Stimulated activated CD8-positive, alpha-beta memory T cell treated with anti-CD3 and anti-CD28 coated beads, Interleukin-15, amount 100 ng/mL, for 24 hours (primary cell): ENCODE results near the gene PHF21A.

ENCODE experiments used
- DNase-seq: peaks from one replicate; pipeline ENCODE4 v3.0.0-alpha.2; 2020; ENCODE audit warnings: low read depth

Gene PHF21A

DNA sequence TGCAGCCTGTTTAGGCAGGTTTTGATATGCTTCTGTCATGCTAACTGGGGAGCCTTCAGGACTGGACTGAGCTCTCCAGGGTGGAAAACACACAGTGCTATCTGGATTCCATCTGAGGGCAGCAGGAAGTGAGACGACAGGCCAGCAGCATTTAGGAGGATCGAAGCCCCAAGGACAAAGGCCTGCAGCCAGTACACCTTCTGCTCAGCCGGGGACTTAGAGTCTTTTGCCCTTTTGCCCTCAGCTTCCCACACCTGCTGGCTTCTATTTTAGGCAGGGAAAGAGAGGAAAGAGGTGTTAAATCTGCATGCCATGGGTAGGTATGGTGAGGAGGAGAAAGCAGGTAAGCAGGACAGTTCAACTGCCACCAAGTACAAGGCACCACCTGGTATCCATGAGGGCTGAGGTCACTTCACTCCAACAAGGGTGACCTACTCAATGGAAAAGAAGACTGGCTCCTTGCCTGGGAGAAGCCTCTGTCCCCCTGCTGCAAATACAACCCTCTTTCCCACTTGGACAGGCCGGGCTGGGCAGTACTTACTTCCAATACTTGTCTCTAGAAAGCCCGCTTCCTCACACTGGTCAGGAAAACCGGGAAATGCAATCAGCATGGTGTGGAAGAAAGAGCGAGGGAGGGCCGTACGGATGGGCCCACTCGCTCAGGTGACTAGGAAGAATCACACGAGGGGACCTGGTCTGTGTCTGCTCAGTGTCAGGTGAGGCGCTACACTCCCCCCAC, 186.5 kb downstream of the PHF21A start:
- no peak for DNase-seq

GRCh38 chr11:45933846-45934579, 187.2 kb downstream of the PHF21A start:
- no peak for DNase-seq

- no peak for DNase-seq
These were observed 188.0 kb downstream of the PHF21A start for GRCh38 chr11:45933131-45933831.

GRCh38 chr11:45932217-45932616, 189.0 kb downstream of the PHF21A start:
- DNase-seq: no peak

GRCh38 chr11:45931739-45932138, 189.5 kb downstream of the PHF21A start:
- no peak for DNase-seq

GRCh38 chr11:45930951-45931570, 190.2 kb downstream of the PHF21A start:
- no peak for DNase-seq

GRCh38 chr11:45930031-45930794, 191.0 kb downstream of the PHF21A start:
- no peak for DNase-seq

DNA sequence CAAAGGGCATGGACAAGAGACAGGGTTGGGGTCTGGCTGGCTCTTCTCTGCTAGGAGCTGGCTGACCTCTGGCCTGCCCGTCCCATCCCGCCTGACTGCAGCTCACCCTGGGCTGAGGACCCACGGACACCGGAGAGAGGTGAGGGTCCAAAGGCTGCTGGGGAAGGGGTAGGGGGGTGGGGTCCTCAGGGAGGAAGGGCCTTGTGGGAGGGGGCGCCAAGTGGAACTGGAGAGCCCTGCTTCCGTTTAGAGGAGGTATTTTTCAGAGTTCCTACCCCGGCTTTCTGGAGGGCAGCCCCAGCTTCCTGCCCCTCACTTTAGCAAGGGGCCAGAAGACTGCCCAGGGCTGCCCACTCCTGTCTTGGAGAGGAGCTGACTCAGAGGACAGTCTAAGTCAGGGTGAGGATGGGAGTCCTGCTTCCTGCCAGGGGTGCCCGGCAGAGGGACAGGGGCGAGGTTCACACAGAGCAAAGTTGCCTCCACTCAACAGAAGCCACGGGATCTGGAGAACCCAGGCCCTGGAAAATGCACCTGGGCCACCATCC, 191.7 kb downstream of the PHF21A start:
- no peak for DNase-seq

GRCh38 chr11:45928535-45929215, 192.6 kb downstream of the PHF21A start:
- no peak for DNase-seq

DNA sequence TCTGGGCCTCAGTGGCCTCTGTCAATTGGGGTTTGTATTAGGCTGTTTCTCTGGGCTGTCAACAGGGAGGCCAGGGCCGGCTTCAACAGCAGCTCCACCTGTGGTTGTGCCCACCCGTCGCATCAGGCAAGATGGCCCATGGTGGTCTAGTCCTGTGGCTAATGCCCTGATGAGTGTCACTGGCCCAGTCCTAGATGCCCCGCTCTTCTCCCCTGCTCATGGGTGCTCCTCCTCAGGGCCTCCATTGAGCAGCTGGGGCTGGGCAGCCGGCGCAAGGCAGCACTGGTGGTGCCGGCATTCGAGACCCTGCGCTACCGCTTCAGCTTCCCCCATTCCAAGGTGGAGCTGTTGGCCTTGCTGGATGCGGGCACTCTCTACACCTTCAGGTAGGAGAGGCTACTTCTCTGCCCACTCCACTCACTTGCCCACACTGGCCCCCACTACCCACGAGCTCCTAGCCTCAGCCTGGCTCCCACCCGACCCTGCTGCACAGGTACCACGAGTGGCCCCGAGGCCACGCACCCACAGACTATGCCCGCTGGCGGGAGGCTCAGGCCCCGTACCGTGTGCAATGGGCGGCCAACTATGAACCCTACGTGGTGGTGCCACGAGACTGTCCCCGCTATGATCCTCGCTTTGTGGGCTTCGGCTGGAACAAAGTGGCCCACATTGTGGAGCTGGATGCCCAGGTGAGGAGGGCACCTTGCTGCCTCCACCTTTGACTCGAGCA, 193.4 kb downstream of the PHF21A start:
- no peak for DNase-seq

DNA sequence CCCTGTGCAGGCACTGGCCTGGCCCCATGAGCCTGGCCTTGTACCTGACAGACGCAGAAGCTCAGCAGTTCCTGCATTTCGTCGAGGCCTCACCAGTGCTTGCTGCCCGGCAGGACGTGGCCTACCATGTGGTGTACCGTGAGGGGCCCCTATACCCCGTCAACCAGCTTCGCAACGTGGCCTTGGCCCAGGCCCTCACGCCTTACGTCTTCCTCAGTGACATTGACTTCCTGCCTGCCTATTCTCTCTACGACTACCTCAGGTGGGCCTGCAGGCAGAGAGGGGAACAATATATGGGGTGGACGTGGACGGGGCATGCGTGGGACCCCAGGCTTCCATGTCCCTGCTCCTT, 193.9 kb downstream of the PHF21A start:
- DNase-seq: no peak

DNA sequence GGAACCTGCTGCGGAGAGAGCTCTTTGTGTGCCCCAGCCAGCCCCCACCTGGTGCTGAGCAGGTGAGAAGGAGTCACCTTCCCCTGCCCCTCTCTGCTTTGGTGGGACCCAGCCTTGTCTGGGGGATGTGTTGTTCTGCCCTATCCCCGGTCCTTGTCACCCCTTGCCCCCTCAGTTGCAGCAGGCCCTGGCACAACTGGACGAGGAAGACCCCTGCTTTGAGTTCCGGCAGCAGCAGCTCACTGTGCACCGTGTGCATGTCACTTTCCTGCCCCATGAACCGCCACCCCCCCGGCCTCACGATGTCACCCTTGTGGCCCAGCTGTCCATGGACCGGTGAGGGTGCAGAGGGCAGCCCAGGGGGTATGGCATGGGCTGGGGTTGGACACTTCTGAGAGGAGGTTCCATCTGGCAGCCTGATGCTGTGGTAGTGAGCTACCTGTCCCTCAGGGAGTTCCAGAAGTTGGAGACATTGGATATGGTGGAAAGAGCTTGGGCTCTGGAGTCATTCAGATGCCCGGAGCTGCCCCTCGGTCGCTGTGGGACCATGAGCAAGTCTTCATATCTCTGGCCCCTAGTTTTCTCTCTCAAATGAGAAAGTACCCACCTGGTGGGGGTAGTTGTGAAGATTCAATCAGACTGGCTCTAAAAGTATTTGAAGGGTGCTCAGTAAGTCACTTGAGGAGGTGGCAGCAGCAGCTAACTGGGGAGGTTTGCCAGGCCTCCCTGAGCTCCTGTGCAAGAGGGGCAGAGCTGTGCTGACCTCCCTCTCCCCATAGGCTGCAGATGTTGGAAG, 194.5 kb downstream of the PHF21A start:
- DNase-seq: no peak

DNA sequence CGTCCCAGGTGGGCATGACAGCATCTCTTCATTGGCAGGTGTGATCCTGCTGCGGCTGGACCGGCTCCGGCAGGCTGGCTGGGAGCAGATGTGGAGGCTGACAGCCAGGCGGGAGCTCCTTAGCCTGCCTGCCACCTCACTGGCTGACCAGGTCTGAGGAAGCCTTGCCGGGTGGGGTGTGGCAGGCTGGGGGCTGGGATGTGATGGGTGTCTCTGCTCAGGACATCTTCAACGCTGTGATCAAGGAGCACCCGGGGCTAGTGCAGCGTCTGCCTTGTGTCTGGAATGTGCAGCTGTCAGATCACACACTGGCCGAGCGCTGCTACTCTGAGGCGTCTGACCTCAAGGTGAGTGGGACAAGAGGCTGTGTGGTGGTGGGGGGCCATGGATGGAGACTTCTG, 195.3 kb downstream of the PHF21A start:
- no peak for DNase-seq

GRCh38 chr11:45925550-45925949, 195.7 kb downstream of the PHF21A start:
- DNase-seq: no peak

GRCh38 chr11:45924927-45925326, 196.3 kb downstream of the PHF21A start:
- no peak for DNase-seq

- no peak for DNase-seq
These were observed 197.0 kb downstream of the PHF21A start for GRCh38 chr11:45924036-45924915.

DNA sequence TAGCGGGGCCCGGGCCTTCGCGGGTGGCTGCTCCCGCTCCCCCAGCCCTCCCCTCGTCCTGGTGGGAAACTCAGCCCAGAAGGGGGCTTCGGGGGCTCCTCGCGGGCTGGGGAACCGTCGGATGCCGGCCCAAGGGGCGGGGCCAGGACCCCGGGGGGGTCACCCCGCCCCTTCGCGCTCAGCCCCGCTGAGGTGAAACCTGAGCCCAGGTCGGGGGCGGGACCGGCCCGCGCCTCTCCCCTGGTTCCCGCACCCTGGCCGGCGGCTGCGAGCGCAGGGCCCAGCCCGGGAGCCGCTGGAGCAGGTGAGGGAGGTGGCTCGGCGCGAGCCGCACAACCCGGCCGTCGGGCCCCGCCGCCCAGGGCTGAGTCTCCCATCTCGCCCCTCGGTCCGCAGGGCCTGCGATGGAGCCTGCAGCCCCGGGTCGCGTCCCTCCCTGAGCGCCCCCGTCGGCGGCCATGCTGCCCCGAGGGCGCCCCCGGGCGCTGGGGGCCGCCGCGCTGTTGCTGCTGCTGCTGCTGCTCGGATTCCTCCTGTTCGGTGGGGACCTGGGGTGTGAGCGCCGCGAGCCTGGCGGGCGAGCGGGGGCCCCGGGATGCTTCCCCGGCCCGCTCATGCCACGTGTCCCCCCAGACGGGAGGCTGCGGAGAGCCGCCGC, 198.7 kb downstream of the PHF21A start, which contains the start of gene LARGE2:
Gene LARGE2 (plus strand): TSS at position 232 of the 658 bp plus-strand sequence. CDS start 227 bp downstream, at position 459.
- DNase-seq: no peak
